ENCODE data around the gene BTNL8.

The BTNL8 gene

DNA sequence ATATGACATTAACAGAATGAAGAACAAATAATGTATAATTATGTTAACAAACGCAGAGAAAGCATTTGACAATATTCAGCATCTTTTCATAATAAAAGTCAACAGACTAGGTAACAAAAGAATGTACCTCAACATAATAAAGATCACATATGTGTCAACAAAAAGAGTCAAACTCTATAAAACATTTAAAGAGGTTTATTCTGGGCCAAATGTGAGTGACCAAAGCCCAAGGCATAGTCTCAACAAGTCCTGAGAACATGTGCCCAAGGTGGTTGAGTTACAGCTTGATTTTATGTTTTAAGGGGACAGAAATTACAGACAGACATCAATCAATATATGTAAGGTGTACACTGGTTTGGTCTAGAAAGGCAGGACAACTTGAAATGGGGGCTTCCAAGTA is 19.4 kb downstream of the BTNL8 start:
- no peak for DNase-seq (ENCODE audit: low read depth)
- no peak overlapping the region for H3K4me3 ChIP-seq (ENCODE audit: low read depth, low read length)
- TF ChIP-seq, protein P1, sequence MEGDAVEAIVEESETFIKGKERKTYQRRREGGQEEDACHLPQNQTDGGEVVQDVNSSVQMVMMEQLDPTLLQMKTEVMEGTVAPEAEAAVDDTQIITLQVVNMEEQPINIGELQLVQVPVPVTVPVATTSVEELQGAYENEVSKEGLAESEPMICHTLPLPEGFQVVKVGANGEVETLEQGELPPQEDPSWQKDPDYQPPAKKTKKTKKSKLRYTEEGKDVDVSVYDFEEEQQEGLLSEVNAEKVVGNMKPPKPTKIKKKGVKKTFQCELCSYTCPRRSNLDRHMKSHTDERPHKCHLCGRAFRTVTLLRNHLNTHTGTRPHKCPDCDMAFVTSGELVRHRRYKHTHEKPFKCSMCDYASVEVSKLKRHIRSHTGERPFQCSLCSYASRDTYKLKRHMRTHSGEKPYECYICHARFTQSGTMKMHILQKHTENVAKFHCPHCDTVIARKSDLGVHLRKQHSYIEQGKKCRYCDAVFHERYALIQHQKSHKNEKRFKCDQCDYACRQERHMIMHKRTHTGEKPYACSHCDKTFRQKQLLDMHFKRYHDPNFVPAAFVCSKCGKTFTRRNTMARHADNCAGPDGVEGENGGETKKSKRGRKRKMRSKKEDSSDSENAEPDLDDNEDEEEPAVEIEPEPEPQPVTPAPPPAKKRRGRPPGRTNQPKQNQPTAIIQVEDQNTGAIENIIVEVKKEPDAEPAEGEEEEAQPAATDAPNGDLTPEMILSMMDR (IDR thresholded peaks at IDR 0.05; ENCODE audit: insufficient read depth, low read depth, low read length, missing control alignments) = no peak

DNA sequence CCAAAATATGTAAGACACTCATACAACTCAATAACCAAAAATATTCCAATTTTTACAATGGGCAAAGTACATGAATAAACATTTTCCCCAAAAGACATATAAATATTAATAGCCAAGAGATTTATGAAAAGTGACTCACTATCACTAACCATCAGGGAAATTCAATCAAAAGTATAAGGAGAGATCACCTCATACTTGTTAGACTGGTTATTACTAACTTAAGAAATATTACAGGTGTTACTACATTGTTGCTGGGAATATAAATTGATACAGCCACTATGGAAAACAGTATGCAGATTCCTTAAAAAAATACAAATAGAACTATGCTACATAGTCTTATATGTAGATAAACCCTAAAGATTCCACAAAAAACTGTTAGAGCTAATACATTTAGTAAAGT is 21.8 kb downstream of the BTNL8 start:
- DNase-seq (ENCODE audit: low read depth) = no peak
- TF ChIP-seq, protein P1 (IDR thresholded peaks at IDR 0.05; ENCODE audit: insufficient read depth, low read depth, low read length, missing control alignments) = no peak
- no peak overlapping the region for H3K4me3 ChIP-seq (ENCODE audit: low read depth, low read length)

DNA sequence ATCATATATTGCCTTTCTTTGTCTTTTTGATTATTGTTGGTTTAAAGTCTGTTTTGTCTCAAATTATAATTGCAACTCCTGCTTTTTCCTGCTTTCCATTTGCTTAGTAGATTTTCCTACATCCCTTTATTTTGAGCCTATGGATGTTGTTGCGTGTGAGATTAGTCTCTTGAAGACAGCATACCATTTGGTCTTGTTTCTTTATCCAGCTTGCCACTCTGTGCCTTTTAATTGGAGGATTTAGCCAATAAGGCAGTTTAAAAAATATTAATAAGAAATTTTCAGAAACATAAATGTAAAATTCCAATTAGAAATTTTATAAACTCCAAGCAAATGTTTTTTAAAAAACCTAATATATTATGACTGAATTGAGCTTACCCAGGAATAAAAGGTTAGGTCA is 24.0 kb downstream of the BTNL8 start:
- no peak overlapping the region for H3K4me3 ChIP-seq (ENCODE audit: low read depth, low read length)
- TF ChIP-seq, protein P1 (IDR thresholded peaks at IDR 0.05; ENCODE audit: insufficient read depth, low read depth, low read length, missing control alignments) = no peak
- DNase-seq (ENCODE audit: low read depth) = no peak

DNA sequence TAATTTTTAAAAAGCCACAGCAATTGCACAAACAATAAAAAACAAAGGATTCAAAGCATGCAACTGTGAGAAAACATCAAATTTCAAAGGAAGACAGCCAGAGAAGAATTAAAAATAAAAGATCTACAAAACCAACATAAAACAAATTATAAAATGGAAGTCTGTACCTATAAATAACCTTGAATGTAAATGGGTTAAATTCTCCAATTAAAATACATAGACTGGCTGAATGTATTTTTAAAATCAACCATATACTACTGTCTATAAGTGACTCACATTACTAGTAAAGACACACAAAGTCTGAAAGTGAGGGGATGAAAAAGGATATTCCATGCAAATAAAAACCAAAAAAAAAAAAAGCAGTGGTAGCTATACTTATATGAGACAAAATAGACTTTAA is 33.7 kb downstream of the BTNL8 start:
- TF ChIP-seq, protein P1 (IDR thresholded peaks at IDR 0.05; ENCODE audit: insufficient read depth, low read depth, low read length, missing control alignments) = no peak
- DNase-seq (ENCODE audit: low read depth) = no peak

DNA sequence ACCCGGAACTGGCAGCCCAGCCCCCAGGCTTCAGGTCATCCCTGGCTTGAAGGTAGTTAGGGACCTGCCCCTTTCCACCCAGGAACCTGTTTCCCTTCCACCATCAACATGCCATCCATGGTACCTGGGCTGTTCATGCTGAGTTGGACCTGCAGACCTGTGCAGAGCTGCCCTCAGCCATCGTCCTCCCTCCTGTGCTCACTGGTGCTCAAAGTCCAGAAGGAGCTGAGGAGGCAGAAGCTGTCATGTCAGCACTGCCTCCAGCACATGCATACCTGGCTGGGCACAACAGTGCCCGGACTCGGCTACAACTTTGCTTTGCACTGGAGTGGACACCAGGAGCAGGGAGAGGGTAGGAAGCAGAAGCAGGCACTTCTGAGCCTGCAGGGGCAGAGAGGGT is 36.2 kb downstream of the BTNL8 start:
- no peak for DNase-seq (ENCODE audit: low read depth)
- no peak overlapping the region for H3K4me3 ChIP-seq (ENCODE audit: low read depth, low read length)
- TF ChIP-seq, protein P1 (IDR thresholded peaks at IDR 0.05; ENCODE audit: insufficient read depth, low read depth, low read length, missing control alignments) = no peak

More for the DNA sequence above, 33.7 kb downstream of the BTNL8 start:
- H3K4me3 ChIP-seq (ENCODE audit: low read depth, low read length) = no peak overlapping the region

DNA sequence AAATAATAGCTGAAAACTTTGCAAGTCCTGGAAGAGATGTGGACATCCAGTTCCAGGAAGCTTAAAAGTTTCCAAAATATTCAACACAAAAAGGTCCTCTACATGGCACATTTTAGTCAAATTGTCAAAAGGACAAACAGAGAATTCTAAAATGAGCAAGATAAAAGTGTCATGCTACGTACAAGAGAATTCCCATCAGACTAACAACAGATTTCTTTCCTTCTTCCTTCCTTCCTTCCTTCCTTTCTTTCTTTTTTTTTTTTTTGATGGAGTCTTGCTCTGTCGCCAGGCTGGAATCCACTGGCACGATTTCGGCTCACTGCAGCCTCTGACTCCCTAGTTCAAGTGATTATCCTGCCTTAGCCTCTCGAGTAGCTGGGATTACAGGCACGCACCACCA is 39.3 kb downstream of the BTNL8 start:
- no peak overlapping the region for H3K4me3 ChIP-seq (ENCODE audit: low read depth, low read length)
- TF ChIP-seq, protein P1 (IDR thresholded peaks at IDR 0.05; ENCODE audit: insufficient read depth, low read depth, low read length, missing control alignments) = no peak
- no peak for DNase-seq (ENCODE audit: low read depth)

DNA sequence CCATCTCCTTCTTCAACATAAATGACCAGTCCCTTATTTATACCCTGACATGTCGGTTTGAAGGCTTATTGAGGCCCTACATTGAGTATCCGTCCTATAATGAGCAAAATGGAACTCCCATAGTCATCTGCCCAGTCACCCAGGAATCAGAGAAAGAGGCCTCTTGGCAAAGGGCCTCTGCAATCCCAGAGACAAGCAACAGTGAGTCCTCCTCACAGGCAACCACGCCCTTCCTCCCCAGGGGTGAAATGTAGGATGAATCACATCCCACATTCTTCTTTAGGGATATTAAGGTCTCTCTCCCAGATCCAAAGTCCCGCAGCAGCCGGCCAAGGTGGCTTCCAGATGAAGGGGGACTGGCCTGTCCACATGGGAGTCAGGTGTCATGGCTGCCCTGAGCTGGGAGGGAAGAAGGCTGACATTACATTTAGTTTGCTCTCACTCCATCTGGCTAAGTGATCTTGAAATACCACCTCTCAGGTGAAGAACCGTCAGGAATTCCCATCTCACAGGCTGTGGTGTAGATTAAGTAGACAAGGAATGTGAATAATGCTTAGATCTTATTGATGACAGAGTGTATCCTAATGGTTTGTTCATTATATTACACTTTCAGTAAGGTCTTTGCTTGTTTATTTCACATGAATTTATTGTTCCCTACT is 51.5 kb downstream of the BTNL8 start:
- DNase-seq (ENCODE audit: low read depth) = no peak
- H3K4me3 ChIP-seq (ENCODE audit: low read depth, low read length) = no peak overlapping the region
- TF ChIP-seq, protein P1 (IDR thresholded peaks at IDR 0.05; ENCODE audit: insufficient read depth, low read depth, low read length, missing control alignments) = no peak
